Activated CD8-positive, alpha-beta memory T cell treated with anti-CD3 and anti-CD28 coated beads, Interleukin-2, amount 50 U/mL, for 4 hours (primary cell): ENCODE results near the gene ZNF467.

Source experiments
- DNase-seq: peaks from one replicate; pipeline ENCODE4 v3.0.0-alpha.2; 2020

Gene ZNF467

DNA sequence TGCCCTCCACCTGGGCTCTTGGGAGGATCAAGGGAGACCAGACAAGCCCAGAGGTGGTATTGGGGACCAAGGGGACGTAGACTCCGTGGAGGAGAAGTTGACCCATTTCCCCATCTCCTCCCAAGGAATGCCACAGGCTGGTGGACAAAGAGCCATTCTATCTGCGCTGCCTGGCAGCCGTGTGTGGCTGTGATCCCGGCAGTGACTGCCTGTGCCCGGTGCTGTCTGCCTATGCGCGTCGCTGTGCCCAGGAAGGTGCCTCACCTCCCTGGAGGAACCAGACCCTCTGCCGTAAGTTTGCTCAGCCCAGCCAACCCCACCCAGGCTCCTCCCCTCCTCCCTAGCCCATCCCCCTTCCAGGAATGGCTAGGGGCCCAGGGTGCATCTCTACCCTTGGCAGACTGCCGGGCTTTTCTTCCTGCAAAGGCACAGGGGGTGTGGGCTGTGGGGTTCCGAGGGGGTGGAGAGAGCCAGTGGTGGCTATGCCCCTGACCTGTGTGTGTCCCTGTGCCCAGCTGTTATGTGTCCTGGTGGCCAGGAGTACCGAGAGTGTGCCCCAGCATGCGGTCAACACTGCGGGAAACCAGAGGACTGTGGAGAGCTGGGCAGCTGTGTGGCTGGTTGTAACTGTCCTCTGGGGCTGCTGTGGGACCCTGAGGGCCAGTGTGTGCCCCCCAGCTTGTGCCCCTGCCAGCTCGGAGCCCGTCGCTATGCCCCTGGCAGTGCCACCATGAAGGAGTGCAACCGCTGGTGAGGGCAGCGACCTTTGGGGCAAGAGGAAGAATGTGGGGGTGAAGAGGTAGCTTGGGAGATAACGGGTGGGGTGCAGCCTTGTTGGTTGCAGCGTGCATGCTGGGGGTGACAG lies 10.2 kb upstream of the ZNF467 start:
- DNase-seq = no peak

- no peak for DNase-seq
Measured at GRCh38 chr7:149782682-149783345, 9.4 kb upstream of the ZNF467 start.

GRCh38 chr7:149781921-149782320 lies 8.5 kb upstream of the ZNF467 start:
- DNase-seq = no peak

DNA sequence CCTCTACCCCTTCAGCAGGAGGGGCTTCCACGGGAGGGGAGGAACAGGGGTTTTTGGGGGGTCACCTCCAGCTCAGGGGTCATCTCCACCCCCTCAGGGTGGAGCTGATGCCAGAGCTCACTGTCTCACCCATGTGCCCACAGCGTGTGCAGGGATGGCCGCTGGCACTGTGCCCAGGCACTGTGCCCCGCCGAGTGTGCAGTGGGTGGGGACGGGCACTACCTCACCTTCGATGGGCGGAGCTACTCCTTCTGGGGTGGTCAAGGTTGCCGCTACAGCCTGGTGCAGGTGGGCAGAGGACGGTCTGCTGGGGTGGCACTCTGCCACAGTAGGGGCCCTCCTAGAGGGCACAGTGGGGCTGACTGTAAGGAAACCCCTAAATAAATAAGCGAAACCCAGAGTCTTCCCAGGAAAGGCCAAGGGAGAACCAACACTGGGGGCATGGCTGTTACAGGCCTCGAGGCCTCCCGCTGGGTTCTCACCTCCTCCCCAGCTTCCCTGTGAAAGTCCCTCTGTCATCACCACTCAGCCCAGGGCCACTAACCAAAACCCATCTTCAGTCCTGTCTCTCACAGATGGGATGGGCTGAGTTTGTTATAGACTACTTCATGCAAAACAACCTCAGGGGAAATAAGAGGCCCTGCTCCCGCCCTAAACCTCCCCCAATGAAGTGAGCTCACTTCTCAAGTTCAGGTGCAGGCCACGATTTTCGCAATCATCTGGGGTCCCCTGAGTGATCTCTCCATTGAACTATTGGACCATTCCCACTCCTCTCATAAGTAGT lies 7.4 kb upstream of the ZNF467 start:
- DNase-seq = no peak

DNA sequence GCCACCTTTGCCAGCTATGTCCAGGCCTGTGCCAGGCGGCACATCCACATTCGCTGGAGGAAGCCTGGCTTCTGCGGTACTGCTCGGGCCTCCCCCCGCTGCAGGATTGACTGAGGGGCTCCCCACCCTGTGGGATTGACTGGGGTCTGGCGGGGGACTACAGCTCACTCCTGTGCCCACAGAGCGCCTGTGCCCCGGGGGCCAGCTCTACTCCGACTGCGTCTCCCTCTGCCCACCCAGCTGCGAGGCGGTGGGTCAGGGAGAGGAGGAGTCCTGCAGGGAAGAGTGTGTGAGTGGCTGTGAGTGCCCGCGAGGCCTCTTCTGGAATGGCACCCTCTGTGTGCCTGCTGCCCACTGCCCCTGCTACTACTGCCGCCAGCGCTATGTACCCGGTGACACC lies 6.7 kb upstream of the ZNF467 start:
- no peak for DNase-seq

GRCh38 chr7:149779502-149779805 lies 6.1 kb upstream of the ZNF467 start:
- DNase-seq = no peak

DNA sequence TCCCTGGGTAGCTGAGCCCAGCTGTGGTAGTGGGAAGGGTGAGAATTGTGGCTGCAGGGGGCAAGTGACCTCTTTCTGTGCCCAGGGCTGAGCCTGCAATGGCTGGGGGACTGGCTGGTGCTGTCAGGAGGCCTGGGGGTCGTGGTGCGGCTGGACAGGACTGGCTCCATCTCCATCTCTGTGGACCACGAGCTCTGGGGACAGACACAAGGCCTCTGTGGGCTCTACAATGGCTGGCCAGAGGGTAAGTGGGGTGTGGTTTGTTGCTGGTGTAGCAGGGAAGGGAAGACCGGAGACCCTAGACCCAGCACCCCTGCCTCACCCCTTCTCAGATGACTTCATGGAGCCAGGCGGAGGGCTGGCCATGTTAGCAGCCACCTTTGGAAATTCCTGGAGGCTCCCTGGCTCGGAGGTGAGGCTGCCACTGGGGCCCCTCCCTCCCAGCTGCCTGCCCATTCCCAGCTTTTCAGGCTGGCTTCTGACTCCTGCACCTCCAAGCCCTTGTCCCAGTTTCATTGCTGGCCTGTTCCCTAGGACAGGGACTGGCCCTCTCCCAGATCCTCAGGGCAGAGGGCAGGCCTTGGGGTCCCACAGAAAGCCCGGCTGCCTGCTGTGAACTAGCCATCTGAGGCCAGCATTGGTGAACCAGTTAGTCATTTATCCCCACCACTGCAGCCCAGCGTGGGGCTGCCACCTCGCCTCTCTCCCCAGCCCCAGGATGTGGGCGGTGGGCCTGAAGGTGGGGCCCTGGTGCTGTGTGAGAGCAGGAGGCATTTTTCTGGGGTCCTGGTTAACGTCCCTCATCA lies 5.5 kb upstream of the ZNF467 start:
- no peak for DNase-seq

DNA sequence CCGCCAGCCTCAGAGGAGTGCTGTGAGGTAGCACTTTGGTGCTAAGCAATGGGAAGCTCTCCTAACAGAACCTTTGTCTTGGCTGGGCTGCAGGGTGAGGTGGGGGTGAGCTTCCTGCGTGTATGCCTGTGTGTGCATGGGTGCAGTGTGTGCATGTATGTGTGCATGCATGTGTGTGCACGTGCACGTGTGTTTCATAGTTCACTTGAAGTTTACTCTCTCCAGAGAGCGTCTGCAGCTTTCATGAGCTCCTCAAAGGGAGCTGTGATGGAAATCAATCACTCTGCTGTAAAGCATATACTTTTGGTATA lies 4.9 kb upstream of the ZNF467 start:
- no peak for DNase-seq

- DNase-seq = no peak
Measured at GRCh38 chr7:149777551-149778326, 4.4 kb upstream of the ZNF467 start.

DNA sequence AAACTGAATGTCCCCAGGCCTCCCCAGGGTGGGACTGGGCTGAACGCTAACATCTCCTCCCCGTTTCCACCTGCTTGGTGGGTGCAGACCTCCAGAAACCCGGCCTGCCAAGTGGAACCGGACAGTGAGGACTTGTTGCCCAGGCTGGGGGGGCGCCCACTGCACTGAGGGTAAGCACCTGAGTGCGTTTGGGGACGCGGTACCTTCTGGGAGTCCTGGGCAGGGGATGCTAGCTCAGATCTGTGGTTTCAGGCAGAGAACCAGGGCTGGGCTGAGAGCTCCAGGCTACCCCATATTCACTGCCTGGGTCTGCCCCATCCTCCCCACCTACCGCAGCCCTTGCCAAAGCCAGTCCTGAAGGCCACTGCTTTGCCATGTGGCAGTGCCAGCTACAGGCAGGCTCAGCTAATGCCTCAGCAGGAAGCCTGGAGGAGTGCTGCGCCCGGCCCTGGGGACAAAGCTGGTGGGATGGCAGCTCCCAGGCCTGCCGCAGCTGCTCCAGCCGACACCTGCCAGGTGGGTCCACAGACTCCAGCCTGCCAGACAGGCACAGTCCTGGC lies 3.5 kb upstream of the ZNF467 start:
- no peak for DNase-seq

GRCh38 chr7:149776289-149776688 lies 2.9 kb upstream of the ZNF467 start:
- DNase-seq = no peak

DNA sequence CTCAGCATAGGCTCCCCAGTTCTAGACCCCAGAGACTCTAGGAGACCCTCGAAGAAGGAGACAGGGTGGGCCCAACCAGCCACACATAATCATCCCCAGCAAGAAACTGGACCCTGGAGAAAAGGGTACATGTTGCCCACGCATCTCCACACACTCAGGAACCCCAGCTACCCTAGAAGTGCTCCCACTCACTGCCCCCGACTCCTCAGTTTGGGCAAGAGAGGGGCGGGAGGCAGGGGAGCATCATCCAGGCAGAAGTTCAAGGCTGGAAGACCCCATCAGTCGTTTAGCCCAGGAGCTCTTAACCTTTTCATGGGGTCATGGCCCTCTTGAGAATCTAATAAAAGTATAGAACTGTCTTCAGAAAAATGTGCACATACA lies 1.8 kb upstream of the ZNF467 start:
- no peak for DNase-seq

DNA sequence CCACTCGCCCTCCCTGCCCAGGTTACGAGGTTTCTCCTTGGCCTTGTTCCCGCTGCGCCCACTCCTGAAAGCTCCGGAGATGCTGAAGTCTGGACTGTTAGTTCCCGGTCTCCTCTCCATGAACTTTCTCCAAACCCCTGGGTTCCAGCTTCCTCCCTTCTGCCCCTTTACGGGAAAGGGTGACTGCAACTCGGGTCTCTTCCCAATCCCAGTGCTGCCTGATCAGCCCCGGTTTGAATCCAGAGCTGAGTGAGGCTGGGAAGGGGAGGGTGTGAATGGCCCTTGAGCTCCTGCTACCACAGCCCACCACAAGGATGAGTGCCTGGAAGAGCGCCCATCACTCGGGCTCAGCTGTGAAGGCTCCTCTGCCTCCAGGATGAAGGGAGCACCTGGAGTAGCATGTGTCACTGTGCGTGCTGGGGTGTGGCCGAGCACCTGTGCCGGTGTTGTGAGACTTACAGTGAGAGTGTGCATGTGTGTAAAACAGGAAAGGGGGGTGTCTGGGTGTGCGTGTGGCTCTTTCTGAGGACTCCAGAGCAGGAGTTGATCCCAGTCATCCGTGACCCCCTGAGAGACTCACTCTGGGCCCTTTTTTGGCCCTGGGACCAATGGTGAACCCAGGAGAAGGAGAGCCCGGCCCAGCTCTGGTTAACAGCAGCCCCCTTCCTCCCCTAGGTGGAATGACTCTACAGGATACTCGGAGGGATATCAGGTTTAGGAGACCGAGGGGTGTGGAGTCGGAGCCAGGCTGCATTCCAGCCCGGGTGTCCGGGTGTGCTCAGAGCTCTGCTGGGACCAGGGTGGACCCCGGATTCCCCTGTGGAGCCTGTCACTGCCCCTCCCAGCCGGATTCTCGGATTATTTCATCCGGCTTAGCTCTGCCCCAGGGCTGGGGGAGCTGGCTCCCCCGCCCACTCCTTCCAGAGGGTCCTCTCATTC lies 1.1 kb upstream of the ZNF467 start:
- no peak for DNase-seq

- DNase-seq = peak; percentile 29
Measured at GRCh38 chr7:149772956-149773434, 393 bp downstream of the ZNF467 start.

- peak; percentile 28 for DNase-seq
Measured at GRCh38 chr7:149772241-149772955, 990 bp downstream of the ZNF467 start.

DNA sequence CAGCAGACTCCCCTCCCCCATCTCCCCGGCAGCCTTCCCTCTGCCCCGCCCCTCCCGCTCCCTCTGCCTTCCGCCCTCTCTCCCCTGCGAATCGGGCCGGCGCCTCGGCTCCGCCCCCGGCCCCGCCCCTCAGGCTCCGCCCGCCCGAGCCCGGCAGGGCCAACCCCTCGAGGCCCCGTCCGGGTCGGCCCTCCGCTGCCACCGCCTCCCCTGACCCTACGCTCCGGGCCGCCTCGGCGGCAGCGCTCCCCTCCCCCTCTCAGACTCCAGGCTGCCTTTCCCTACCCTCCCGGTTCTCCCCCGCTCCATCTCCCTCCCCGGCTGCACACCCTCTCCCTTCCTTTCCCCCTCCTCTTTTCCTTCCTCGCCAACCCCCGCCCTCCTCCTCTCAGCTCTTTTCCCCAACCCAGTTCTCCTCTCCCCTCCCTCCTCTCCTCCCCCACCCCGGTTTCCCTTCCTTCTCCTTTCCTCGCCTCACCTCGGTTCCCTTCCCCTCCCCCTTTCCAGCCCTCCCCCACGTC lies 1.6 kb downstream of the ZNF467 start:
- peak; percentile 85 for DNase-seq

- no peak for DNase-seq
Measured at GRCh38 chr7:149770728-149771636, 2.4 kb downstream of the ZNF467 start.

- no peak for DNase-seq
Measured at GRCh38 chr7:149769915-149770314, 3.5 kb downstream of the ZNF467 start.

- no peak for DNase-seq
Measured at GRCh38 chr7:149768931-149769330, 4.5 kb downstream of the ZNF467 start.
